ENCODE data around the gene AFAP1. TPM values are rescaled to one million over a fixed set of nuclear protein-coding genes. Genes with fewer than 3 reads are reported as not detected.

The AFAP1 gene
- total RNA-seq, 1 experiment from 2014 or later = 22.5 TPM

DNA sequence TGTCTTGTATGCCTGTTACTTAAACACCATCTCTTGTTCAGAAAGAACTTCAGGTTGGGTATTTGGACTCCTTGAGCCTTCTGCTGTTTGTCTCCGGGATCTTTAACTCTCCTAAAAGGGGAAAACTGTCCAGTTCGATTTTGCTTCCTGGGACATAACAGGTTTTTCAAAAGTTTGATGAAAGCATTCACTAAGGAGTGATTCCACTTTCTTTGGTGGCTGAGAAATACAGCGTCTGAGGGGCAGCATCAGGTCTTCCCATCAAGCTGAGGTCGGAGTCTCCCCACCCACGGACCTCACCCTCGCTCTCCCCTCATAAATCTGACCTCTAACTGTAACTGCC, 1.4 kb downstream of the AFAP1 start:
- CTCF ChIA-PET = interaction anchor here (1.0 to 6.2 kb wide), 9 partner anchors 9 to 130 kb away, joined by 3 to 20 read pairs (median 4); no protein-coding TSS in a partner anchor
- no peaks in the 10 kb centered on the region for H3K36me3 Mint-ChIP-seq (ENCODE audit: insufficient read depth, unreplicated experiment)
- H3K9me3 Mint-ChIP-seq (ENCODE audit: unreplicated experiment) = no peaks in the 10 kb centered on the region
- H3K27ac Mint-ChIP-seq (ENCODE audit: low read depth, unreplicated experiment) = peak overlapping the region; percentile 7
- no TSS peak for BruUV-seq (replicated peaks)
- peak overlapping the region; percentile 77 for H3K4me3 Mint-ChIP-seq (ENCODE audit: unreplicated experiment)
- intact Hi-C loops (cut with micrococcal nuclease) = loop anchor here (2.0 kb wide), 1 partner anchor 41 kb away; no protein-coding TSS in a partner anchor
- POLR2A ChIA-PET = interaction anchor here (0.6 to 6.6 kb wide), 12 partner anchors 9 to 1298 kb away, joined by 3 to 62 read pairs (median 3); partner anchors contain the start of gene MRFAP1
- no peak for DNase-seq (ENCODE audit: unreplicated experiment)
- H3K27me3 Mint-ChIP-seq (ENCODE audit: insufficient read depth, unreplicated experiment) = no peaks in the 10 kb centered on the region
- H3K4me1 Mint-ChIP-seq (ENCODE audit: insufficient read depth, unreplicated experiment) = peaks cover 35% of the 10 kb centered on the region
- no peak for TF ChIP-seq CTCF (IDR thresholded peaks at IDR 0.05; ENCODE audit: unreplicated experiment)

DNA sequence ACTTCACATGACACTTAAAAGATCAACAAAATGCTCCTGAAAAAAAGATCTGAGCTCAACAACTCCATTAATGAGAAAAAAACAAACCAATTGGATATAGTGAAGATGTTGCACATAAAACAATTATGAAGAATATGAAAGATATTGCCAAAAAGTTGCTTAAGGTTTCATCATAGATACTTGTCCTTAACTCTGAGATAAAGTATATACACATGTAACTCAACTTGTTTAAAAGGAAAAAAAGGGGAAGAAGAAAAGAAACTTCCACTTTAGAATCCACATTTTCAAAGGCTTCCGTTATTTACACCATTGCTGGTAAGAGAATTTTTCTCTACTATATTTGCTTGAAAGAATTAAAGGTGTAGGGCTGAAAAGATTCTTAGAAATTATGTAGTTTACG, 2.7 kb downstream of the AFAP1 start:
- H3K27ac Mint-ChIP-seq (ENCODE audit: low read depth, unreplicated experiment) = no peak overlapping the region
- no peaks in the 10 kb centered on the region for H3K27me3 Mint-ChIP-seq (ENCODE audit: insufficient read depth, unreplicated experiment)
- CTCF ChIA-PET = interaction anchor here (1.0 to 6.2 kb wide), 6 partner anchors 8 to 132 kb away, joined by 3 to 20 read pairs (median 4); no protein-coding TSS in a partner anchor
- H3K4me1 Mint-ChIP-seq (ENCODE audit: insufficient read depth, unreplicated experiment) = peaks cover 35% of the 10 kb centered on the region
- no TSS peak for BruUV-seq (replicated peaks)
- no peak for DNase-seq (ENCODE audit: unreplicated experiment)
- no peaks in the 10 kb centered on the region for H3K9me3 Mint-ChIP-seq (ENCODE audit: unreplicated experiment)
- H3K4me3 Mint-ChIP-seq (ENCODE audit: unreplicated experiment) = no peak overlapping the region
- POLR2A ChIA-PET = interaction anchor here (1.0 to 6.6 kb wide), 6 partner anchors 21 to 870 kb away, joined by 4 to 62 read pairs (median 6); no protein-coding TSS in a partner anchor
- intact Hi-C loops (cut with micrococcal nuclease) = no loop called here
- no peaks in the 10 kb centered on the region for H3K36me3 Mint-ChIP-seq (ENCODE audit: insufficient read depth, unreplicated experiment)
- TF ChIP-seq CTCF (IDR thresholded peaks at IDR 0.05; ENCODE audit: unreplicated experiment) = no peak

- no peaks in the 10 kb centered on the region for H3K9me3 Mint-ChIP-seq (ENCODE audit: unreplicated experiment)
- no peaks in the 10 kb centered on the region for H3K27me3 Mint-ChIP-seq (ENCODE audit: insufficient read depth, unreplicated experiment)
- H3K27ac Mint-ChIP-seq (ENCODE audit: low read depth, unreplicated experiment) = peak overlapping the region; percentile 5
- DNase-seq (ENCODE audit: unreplicated experiment) = peak; percentile 38
- ChIA-PET CTCF (interaction anchor here (0.8 to 1.2 kb wide), 3 partner anchors 9 to 131 kb away, joined by 3 to 5 read pairs (median 4); no protein-coding TSS in a partner anchor), POLR2A (interaction anchor here (0.9 kb wide), 1 partner anchor 22 kb away, joined by 3 read pairs; no protein-coding TSS in a partner anchor)
- H3K36me3 Mint-ChIP-seq (ENCODE audit: insufficient read depth, unreplicated experiment) = no peaks in the 10 kb centered on the region
- BruUV-seq (replicated peaks) = no TSS peak
- H3K4me1 Mint-ChIP-seq (ENCODE audit: insufficient read depth, unreplicated experiment) = peaks cover 42% of the 10 kb centered on the region
- TF ChIP-seq CTCF (IDR thresholded peaks at IDR 0.05; ENCODE audit: unreplicated experiment) = no peak
- intact Hi-C loops (cut with micrococcal nuclease) = no loop called here
- H3K4me3 Mint-ChIP-seq (ENCODE audit: unreplicated experiment) = no peak overlapping the region
These were observed 5.8 kb downstream of the AFAP1 start for GRCh38 chr4:7933651-7934510.

DNA sequence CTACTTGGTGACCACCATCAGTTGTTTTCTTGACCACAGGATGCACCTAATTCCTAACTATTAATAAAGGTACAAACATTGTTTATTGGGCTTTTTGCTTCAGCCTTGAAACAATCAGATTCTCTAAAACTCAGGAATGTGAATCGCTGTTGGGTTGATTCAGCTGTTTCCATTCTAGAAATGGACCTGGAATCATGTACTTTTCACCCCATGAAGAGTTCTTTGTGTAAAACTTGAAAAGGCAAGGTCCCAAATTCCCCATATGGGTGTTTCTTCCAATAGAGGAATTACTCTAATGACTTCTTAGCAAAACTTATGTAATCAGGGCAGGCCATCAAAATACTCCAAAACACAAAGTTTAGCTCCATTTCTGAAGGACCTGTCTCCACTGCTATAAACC, 7.4 kb downstream of the AFAP1 start:
- Mint-ChIP-seq H3K27ac (ENCODE audit: low read depth, unreplicated experiment) (no peak overlapping the region), H3K36me3 (ENCODE audit: insufficient read depth, unreplicated experiment) (no peaks in the 10 kb centered on the region), H3K27me3 (ENCODE audit: insufficient read depth, unreplicated experiment) (no peaks in the 10 kb centered on the region), H3K4me3 (ENCODE audit: unreplicated experiment) (no peak overlapping the region), H3K4me1 (ENCODE audit: insufficient read depth, unreplicated experiment) (peaks cover 31% of the 10 kb centered on the region), H3K9me3 (ENCODE audit: unreplicated experiment) (no peaks in the 10 kb centered on the region)
- intact Hi-C loops (cut with micrococcal nuclease) = no loop called here
- no peak for TF ChIP-seq CTCF (IDR thresholded peaks at IDR 0.05; ENCODE audit: unreplicated experiment)
- DNase-seq (ENCODE audit: unreplicated experiment) = no peak
- POLR2A ChIA-PET = interaction anchor here (2.1 kb wide), 1 partner anchor 23 kb away, joined by 6 read pairs; no protein-coding TSS in a partner anchor
- BruUV-seq (replicated peaks) = no TSS peak
- CTCF ChIA-PET = interaction anchor here (0.9 to 7.7 kb wide), 2 partner anchors 56 to 128 kb away, joined by 5 to 66 read pairs; no protein-coding TSS in a partner anchor

All from MCF 10A (cell line).